ENCODE measurements around the gene ZFAND5.
A peak's percentile ranks its signal among the peaks of the same experiment; 100 is the strongest.

Gene ZFAND5

DNA sequence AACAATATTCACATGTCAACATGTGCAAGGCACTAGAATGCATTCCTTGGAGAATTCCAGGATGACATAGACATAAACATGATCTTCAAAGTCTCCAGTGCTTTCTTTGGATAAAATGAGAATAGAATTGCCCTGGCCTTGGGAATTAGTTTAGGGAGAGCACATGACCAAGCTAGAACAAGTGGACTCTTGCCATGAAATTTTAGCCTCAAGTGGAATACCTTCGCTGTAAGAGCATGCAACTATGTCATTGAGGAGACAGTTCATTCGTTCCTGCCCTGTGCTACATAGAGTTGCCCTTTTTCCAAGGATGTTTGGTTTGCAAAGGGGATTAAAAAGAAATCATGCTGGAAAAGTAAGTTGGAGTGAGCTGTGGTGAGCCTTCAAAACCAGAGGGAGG, 42.7 kb downstream of the ZFAND5 start:
- peak; percentile 24 for DNase-seq

GRCh38 chr9:72315510-72316311, 49.3 kb downstream of the ZFAND5 start:
- peak; percentile 44 for DNase-seq

DNA sequence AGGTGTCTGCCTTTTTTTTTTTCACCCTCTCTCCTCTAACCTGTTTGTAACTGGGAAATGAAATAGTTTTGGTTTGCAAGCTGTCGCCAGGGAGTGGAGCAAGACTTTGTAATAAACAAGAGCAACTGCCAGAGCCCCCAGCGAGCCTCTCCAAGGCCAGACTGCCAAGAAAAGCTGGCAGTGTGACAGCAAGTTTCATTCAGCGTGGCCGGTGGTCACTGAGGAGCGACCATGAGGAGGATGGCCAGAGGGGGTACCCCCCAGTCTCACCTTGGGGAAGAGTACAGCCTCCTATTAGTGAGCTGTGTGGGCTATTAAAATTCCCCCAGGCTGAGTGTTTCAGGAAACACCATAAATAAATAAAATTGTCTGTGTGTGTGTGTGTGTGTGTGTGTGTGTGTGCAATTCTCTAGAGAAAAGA, 49.9 kb downstream of the ZFAND5 start:
- DNase-seq = peak; percentile 53

DNA sequence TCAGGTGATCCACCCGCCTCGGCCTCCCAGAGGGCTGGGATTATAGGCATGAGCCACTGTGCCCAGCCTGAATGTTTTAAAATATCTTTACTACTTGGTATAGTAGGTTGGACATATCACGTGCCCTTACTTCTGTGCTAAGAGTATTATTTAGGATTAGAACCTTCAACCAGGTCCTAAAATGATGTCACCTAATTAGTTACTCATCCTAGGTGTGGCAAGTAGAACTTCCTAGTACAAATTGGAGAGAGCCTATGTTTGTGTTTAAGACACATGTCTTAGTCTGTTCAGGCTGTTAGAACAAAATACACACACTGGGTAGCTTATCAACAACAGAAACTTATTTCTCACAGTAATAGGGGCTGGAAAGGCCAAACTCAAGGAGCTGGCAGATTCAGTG, 51.5 kb downstream of the ZFAND5 start:
- no peak for DNase-seq

DNA sequence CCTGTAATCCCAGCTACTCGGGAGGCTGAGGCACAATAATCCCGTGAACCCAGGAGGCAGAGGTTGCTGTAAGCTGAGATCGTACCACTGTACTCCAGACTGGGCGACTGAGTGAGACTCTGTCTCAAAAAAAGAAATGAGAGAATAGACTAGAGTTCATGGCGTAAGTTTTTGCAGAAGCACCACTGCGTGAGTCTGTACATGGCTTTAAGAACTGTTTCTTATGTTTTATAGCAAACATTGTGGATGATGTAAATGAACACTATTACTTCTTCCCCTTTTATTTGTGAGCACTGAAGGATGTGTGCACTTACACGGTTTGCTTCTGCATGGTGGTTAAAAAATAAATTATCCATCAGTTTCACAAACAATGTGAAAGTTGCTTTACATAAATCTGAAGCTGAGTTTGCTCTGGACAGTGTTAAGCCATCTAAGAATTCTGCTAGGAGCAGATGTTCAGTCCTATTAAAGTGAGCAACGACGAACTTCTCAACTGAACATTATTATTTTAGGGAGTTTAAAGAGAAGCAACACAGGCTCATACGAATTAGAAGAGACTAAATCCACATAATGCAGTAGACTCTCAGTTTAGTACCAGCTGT, 52.5 kb downstream of the ZFAND5 start:
- no peak for DNase-seq

DNA sequence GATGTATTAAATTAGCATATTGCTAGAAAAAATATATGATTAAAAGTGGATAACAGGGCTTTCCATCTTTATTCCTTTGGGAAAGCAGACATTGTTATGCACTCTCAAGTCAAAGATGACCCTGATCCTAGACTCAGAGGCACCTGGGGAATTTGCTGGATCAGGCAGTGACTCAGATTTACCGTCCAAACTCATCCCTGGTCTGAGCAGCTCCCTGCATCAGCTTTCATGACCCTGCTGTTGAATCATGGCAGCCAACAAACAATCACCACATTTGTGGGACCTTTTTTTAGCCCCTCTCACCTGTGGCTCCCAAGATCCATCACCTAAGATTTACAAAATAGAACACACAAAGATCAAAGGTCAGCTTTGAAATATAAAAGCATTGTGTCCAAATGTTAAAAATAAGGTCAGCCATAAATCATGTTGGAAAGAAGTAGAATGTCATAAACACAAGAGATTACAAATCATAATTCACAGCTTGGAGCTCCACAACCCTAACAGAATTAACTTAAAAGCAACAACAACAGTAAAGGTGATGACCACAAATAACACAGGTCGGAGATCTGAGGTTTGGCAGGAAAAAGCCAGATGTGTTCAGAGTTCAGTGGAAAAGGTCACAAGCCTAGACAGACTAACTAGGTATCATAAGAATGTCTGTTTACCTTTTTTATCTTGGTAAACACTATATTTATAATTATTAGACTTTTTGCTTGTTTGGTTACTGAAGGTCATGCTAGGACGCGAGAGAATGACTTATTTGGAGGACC, 55.5 kb downstream of the ZFAND5 start:
- no peak for DNase-seq

GRCh38 chr9:72306761-72307160, 58.2 kb downstream of the ZFAND5 start:
- no peak for DNase-seq

- no peak for DNase-seq
Observed at GRCh38 chr9:72305707-72306106, 59.3 kb downstream of the ZFAND5 start.

DNA sequence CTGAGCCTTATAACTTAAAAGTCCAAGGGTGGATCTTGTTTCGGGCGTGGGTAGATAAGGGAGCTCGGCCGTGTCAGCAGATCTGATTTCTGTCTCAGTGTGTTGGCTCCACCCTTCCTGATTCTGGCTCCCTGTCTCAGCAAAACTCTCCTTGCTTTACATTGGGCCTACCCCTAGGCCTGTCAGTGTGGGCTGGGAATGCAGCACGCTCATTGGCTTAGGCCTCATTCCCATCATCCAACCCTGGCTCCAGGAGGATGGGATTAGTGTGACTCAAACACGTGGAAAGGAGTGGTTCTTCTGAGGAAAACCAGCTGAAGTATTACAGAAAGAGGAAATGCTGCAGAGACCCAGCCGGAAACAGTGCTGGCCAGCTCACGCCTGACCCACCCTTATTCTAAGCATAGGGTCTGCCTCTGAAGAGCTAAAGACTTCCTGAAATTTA, 59.9 kb downstream of the ZFAND5 start:
- DNase-seq = peak; percentile 77

DNA sequence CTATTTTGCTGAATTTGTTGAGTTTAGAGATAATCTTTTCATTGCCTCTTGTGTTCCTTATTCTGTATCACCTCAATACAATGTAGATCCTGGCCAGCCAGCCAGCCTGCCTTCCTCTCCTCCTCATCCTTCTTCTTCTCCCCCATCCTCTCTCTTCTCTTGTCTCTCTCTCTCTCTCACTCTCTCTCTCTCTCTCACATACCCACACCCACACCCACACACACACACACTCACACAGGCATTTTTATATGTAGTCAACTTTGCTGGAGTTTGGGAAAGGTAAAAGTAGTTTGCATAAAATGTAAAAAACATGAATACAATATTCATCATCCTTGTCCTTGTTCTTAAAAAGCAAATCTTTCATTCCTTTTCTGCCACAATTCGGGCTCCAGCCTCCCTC, 60.5 kb downstream of the ZFAND5 start:
- no peak for DNase-seq

Data from fibroblast of skin of scalp (primary cell).